PC-9 (cell line): ENCODE data around the gene SPATA1.

ENCODE experiments used
- CTCF ChIP-seq: fragments of 200-600 bp; sonication (generic); conservative IDR thresholded peaks from 2 replicates; pipeline ENCODE4 v1.6.1; 2017; ENCODE audit warnings: mixed run types, antibody characterized with exemption, mild to moderate bottlenecking, moderate library complexity
- EZH2 ChIP-seq: fragments of 200-600 bp; sonication (generic); IDR thresholded peaks from 2 replicates; pipeline ENCODE4 v1.8.0; 2017; ENCODE audit warnings: antibody characterized with exemption, low read depth

GRCh38 chr1:84467298-84467697 lies 38.9 kb upstream of the SPATA1 start:
- TF ChIP-seq EZH2 (no peak), CTCF (no peak)
